Measurements from ENCODE around the gene ZNF485.
"Not testable (repeated sequence)": the region's sequence is repeated elsewhere in the genome, so short reads cannot be mapped to it uniquely, and the experiment has no call there.

The ZNF485 gene

DNA sequence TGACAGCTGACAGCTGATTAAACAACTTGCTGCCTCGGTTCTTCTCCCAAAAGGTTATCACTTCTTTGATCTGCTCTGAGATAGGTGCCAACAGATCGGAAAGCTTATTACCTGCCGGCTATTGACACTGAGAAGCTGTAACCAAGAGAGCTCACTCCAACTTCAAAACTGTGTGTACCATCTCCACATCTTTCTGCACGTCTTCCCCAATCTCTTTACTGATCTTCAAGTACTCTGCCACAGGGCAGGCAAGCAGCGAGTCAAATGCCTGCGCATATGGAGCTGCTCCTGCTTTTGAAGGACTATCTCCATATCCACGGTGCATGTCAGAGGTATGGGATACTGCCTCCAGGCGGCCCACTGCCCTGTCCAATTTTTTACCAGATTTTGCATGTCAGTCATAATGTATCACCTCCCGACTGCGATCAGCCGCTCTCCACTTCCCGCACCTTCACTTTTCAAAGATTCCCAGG, 352 bp upstream of the ZNF485 start:
- no peak for DNase-seq (ENCODE audit: low read depth)

DNA sequence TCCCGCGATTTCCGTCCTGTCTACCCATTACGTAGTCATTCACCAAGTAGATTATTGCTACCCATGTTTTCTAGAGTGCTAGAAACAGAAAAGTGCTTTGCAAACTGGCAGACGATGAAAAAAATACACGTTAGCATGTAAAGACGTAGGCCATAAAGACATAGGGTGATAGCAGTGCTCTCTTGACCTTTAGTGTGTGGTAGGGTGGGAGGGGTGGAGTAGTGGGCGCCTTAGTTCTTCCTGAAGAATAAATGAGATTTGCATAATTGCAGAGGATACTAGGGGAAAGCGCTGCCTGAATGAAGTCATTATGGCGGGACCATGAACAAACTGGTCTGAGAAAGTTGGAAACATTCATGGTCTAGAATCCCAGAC, 948 bp downstream of the ZNF485 start:
- DNase-seq (ENCODE audit: low read depth), result no peak

DNA sequence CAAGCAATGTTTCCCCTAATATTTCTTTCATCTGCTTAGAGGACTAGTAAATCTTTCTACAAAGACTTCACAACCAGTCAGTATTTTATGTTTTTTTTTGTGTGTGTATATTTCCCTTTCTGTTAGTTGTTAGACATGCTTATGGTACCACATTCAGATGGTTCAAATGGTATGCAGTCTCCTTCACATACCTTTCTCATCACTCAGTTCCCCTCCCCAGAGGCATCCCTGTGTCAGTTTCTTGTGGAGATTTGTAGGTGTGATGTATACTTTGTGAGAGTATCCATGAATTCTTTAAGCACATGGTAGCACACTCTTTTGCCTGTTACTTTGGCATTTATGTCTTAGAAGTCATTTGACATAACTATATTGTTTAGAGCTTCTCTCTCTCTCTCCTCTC, 4.4 kb downstream of the ZNF485 start:
- no peak for DNase-seq (ENCODE audit: low read depth)

DNA sequence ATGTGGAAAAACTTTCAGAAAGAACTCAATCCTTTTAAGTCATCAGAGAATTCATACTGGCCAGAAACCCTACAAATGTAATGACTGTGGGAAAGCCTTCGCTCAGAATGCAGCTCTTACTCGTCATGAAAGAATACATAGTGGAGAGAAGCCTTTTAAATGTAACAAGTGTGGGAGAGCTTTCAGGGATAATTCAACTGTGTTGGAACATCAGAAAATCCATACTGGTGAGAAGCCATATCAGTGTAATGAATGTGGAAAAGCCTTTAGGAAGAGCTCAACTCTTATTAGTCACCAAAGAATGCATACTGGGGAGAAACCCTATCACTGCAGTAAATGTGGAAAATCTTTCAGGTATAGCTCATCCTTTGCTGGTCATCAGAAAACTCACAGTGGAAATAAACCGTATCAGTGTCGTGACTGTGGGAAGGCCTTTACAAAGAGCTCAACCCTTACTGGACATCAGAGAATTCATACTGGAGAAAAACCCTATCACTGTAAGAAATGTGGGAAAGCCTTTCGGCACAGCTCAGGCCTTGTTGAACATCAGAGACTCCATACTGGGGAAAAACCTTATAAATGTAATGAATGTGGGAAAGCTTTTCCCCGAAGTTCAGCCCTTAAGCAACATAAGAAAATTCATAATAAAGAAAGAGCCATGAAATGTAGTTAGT, 10.6 kb downstream of the ZNF485 start:
- no peak for DNase-seq (ENCODE audit: low read depth)

DNA sequence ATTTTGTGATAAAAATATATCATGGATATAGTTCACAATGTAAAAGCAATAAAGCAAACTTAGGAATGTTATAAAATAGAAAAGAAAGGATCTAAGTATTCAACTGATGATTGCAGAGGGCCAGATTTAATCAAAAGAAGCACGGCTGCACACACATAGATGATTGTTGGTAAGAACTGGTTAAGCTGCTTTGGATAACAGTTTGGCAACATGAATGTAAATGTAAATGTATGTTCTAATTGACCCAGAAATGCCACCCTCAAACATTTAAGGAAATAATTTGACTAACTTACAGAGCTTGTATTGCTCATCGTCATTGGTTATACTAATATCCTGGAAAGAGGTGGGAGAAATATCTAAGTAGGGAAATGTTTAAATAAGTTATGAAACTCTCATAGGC, 13.1 kb downstream of the ZNF485 start:
- DNase-seq (ENCODE audit: low read depth), result no peak

DNA sequence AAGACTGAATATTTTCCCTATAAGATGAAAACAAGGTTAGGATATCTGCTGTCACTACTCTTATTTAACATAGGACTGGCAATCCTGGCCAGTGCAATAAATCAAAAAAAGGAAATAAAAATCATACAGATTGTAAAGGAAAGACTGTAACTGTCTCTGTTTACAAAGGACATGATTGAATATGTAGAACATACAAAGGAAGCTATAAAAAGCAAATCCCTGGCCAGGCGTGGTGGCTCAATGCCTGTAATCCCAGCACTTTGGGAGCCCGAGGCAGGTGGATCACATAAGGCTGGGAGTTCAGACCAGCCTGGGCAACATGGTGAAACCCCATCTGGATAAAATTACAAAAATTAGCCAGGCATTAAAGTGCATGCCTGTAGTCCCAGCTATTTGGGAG, 15.8 kb downstream of the ZNF485 start:
- no peak for DNase-seq (ENCODE audit: low read depth)

DNA sequence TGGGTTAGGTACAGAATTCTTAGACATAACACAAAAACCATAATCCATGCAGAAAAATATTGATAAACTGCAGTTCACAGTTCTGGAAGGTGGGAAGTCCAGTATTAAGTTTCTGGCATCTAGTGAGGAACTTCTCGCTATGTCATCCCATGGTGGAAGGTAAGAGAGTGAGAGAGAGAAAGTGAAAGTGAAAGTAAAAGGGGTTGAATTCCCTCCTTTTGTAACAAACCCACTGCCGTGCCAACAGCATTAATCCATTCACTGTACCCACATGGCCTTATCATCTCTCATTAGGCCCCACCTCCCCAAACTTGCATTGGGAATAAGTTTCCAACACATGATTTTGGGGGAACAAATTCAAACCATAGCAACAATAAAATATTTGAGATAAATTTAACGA, 17.1 kb downstream of the ZNF485 start:
- no peak for DNase-seq (ENCODE audit: low read depth)

DNA sequence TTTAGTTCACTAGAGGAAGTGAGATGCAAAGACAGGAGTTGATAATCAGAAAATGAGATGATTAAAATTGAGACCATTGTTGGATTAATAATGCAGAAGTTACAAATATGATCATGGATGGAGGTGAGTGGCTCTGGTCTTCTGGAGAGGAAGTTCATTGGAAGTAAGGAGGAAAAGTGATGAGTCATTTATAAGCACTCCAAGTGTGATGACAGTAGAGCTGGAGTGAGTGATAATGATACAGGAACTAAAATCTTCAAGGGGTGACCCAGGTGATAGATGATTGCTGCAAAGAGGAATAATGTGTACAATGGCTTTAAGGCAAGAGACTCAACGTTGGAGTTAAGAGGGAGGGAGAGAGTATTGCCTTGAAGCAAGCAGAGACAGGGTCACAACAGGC, 21.7 kb downstream of the ZNF485 start:
- DNase-seq (ENCODE audit: low read depth), result no peak

DNA sequence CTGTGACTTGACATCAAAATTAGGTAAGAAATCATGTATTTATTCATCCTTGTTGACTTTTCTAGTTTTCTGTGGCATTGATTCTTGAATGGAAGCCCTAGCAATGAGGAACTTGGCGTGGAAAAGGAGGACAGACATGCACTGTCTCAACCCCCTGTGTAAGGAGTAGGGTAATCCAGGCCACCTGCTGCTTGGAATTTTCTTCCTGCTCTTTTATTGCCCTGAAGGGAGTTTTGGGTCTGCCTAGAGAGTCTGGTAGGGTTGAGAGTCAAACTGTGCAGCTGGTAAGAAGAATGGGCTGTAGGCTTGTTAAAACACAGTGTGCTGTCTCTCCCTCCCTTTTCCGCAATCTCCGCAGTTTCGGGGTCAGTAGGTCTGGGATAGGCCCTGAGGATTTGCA, 22.7 kb downstream of the ZNF485 start:
- no peak for DNase-seq (ENCODE audit: low read depth)

DNA sequence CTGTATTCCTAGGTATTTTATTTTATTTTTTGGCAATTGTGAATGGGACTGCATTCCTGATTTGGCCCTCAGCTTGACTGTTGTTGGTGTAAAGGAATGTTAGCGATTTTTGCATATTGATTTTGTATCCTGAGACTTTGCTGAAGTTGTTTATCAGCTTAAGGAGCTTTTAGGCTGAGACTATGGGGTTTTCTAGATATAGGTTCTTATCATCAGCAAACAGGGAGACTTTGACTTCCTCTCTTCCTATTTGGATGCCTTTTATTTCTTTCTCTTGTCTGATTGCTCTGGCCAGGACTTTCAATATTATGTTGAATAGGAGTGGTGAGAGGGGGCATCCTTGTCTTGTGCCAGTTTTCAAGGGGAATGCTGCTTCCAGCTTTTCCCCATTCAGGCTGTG, 29.6 kb downstream of the ZNF485 start:
- not testable (repeated sequence) for DNase-seq (ENCODE audit: low read depth)

DNA sequence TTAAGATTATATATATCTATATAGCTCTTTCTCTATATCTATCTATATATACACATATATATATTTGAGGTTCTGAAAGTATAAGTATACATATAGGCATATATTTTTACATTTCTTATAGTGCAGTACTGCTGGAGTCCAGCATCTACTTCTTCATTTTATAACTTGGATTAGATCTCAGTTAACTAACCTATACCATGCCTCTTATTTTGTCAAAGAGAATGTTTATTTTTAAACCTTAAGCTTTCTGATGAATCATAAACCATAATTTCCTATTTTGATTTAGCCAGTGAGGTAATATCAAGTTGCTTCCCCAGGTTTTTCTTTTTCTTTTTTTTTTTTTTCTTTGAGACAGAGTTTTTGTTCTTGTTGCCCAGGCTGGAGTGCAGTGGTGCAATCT, 34.4 kb downstream of the ZNF485 start:
- no peak for DNase-seq (ENCODE audit: low read depth)

DNA sequence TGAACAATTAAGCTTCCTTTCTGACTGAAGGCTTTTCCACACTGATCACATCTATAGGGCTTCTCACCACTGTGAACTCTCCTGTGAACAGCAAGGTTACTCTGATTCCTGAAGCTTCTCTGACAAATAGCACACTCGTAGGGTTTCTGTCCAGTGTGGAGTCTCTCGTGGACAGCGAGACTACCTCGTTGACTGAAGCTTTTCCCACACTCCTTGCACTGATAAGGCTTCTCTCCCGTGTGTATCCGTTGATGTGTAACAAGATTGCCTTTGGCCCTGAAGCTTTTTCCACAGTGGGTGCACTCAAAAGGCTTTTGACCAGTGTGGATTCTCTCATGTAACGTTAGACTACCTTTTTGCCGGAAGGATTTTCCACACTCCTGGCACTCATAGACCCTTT, 38.0 kb downstream of the ZNF485 start:
- DNase-seq (ENCODE audit: low read depth), result no peak

DNA sequence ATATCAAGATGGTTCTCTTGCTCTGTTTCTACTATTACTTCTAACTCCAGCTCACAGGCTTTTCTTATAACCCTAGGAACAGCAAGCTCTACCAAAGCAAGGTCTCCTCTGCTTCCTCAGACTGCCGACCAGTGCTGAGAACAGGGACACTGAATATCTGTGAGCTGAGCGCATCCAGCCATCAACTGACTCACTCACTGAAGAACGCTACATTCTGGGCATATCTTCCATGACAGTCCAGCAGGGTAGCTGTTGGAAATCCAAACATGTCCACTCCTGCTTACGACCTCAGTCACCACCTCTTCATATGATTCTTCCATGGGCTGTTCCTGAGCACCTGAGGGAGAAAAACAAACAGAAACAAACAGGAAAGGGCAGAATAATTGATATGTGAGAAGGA, 39.6 kb downstream of the ZNF485 start:
- DNase-seq (ENCODE audit: low read depth), result no peak

DNA sequence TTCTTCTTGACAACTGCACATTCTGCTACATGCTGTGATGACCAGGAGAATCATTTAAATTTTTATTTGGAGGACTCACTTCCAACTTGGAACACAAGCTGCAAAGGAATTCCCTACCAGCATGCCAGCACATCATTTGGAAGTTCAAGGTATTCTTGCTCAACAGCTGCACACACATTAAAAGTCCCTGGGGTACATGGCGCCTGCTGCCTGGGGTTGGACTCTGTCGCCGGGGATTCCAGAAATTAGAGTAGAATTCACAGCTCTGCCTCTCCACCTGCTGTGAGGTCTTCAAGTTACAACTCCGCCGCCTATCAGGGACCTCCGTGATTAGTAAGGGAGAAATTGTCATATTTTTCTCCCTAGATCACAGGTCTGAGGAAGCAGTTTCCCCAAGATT, 41.3 kb downstream of the ZNF485 start:
- no peak for DNase-seq (ENCODE audit: low read depth)

DNA sequence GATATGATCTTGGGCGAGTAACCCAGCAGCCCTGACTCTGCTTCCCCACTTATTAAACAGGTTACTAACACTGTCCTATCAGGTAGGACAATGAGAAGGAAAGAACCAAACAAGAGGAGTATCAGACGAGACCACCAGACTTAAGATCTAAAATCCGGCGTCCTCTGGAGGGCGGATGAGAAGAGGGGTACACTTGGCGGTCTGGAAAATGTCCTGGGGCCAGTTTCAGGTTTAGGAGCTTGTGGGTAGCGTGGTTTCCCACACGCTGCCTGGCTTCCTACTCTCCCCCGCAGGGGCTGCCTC, 41.8 kb downstream of the ZNF485 start:
- DNase-seq (ENCODE audit: low read depth), result no peak

DNA sequence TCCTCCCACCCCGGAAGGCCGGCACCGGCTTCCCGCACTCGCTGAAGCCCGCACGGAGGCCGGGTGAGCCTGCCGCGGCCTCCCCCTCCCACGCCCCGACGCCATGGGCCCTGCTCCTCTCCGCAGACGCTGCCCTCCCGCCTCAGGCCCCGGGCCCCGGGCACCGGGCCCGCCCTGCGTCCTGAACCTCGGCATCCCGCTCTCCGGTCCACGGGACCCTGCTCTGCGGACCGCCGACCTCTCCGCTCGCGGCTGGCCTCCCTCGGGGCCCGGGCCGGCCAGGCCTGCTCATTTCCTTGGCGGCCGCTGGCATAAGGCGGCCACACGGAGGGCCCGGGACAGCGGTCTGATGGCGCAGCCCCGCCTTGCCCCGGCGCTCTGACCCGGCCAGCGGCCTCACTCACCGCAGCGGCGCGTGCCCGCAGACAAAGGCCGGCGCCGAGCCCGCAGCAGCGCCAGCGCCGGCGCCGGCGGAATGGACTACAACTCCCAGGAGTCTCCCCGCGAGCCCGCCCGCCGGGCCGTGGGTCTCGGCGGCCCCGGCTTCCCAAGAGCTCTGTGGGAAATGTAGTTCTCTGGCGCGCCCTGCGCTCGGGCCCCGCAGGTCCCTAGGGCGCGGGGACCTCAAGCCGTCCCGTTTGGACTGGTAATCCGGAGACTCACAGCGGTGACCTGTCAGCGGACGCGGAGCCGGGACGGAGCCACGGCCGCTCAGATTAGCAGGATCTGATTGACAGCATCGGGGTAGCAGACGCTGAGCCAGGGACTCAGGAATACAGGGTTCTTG, 42.4 kb downstream of the ZNF485 start, which contains the start of gene ZNF32:
Gene ZNF32 (minus strand): TSS at position 484 of the 787 bp plus-strand sequence. CDS start 2,748 bp downstream, outside the sequence.
- DNase-seq (ENCODE audit: low read depth), result peak; percentile 71

DNA sequence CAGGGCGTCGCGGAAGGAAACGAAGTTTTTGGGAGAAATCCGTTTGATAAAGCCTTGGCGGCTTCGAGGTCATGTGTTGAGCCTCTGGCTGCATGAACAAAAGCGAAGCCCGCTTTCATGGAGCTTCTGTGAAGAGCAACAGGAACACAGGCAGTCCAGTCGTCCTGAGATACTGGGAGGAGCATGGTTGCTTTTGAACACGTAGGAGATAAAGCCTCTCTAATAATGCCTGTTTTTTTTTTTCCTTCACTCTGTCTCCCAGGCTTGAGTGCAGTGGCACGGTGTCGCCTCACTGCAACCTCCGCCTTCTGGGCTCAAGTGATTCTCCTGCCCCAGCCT, 42.9 kb downstream of the ZNF485 start:
- DNase-seq (ENCODE audit: low read depth), result no peak

DNA sequence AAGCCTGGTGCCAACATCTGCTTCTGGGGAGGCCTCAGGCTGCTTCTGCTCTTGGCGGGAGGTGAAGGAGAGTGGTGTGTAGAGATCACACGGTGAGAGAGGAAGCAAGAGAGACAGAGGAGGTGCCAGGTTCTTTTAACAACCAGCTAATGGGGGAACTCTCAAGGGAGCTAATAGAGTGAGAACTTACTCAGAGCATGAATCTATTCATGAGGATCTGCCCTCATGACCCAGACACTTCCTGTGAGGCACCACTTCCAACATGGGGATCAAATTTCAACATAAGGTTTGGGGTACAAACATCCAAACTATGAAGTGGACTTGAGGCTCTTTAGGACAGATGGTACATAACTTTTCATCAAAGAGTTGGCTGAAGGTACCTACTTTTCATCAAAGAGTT, 47.5 kb downstream of the ZNF485 start:
- DNase-seq (ENCODE audit: low read depth), result no peak

DNA sequence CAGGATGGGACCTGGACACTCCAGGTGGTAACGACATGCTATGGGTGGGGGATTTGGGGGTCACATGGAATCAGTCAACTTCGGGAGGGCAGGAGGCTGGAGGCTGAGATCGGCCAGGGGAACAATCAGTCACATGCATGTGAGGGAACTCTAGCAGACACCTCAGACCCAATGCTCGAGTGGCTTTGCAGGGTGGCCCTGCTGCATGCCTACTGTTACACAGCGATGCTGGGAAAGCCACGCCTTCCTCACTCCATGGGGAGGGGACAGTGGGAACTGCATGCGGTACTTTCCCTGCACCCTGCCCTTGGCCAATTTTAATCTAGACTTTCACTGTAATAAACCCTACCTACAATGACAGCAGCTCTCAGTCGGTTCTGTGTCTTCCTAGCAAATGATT, 49.1 kb downstream of the ZNF485 start:
- no peak for DNase-seq (ENCODE audit: low read depth)

DNA sequence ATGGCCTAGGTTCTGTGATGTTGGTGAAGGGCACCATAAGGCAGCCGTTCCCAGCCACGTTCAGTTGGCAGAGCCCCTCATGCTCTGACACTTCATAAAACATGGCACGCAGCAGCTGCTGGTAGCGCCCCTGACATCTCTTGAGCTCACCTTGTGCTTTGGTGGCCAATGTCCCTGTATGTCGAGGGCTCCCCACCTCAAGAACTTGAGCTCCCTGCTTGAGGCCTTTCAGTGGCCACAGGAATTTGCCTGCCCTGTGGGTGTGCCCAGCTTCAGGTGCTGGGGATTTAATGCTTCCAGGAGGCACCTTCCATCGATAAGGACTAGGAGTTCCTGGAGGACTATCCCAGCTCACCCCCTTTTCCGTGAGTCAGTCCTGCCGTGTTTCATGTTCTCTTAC, 52.0 kb downstream of the ZNF485 start:
- no peak for DNase-seq (ENCODE audit: low read depth)

DNA sequence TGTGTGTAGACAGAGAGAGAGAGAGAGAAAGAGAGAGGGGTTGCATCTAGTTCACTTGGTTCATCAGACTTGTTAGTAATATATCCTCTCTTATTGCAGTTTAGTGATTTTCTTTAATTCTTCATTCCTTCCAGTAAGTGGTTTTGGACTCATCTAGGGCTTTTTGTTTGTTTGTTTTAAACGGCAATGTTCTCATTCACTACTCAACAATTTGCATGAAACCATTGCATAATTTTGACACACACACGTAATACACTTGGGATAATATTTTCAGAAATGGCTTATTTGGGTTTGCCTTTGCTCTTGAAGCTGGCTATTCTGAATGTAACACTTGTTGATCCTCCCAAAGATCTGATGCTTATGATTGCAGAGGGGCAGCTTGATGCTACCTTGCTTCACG, 58.8 kb downstream of the ZNF485 start:
- no peak for DNase-seq (ENCODE audit: low read depth)

DNA sequence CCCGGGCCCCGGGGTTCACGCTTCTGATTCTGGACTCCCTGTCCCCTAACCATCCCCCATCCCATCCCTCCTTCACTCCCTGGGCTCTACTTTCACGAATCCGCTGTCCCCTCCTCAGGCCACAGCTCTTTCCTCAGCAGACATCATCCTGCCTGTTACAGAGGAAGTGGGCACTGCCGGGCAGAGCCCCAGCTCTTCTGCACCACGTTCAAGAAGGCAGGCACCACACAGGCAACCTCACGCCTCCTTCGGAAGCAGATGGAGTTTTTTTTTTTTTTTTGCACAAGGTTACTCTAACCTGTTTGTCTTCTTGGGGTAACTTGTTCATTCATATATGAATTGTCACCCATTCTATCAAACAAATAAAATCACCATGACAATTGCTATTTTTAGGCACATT, 60.3 kb downstream of the ZNF485 start:
- no peak for DNase-seq (ENCODE audit: low read depth)

DNA sequence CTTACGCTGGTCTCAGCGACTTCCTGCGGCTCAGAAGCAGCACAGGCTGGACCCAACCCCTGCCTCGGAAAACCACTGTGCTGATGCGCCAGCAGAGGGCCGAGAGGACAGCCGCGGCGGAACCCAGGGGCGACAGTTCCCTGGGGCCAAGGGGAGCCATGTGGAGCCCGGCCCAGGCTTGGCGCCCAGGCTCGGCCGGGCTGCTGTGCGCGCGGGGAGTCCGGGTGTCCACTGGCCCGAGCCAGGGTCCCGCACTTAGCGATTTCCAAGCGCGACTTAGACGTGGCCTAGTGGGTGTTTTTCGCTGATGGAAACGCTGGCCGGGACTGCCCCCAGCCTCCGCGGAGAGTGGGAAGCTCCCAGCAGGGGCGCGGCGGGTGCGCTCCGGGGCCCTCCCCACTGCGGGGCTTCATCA, 61.1 kb downstream of the ZNF485 start:
- no peak for DNase-seq (ENCODE audit: low read depth)
